HCT116 (cell line): ENCODE data around the gene GUSB. TPM values are rescaled to one million over a fixed set of nuclear protein-coding genes. Genes with fewer than 3 reads are reported as not detected.

Experiments
- ATAC-seq: fragments of 200-7000 bp; cut with Tn5 transposase; 2 replicates; pipeline ENCODE4 v1.9.1; 2020; ENCODE audit warnings: mild to moderate bottlenecking, moderate library complexity
- BruUV-seq: library from RNA; stranded (reverse); fragments of 400-500 nt; replicated peaks from 2 replicates; lab custom pipeline; 2021; lab: Mats Ljungman, UMichigan
- CTCF ChIA-PET: fragments of 300-600 bp; sonication (Branson Sonifier 250); formaldehyde crosslinking; loops from one replicate; lab custom pipeline; 2021; ENCODE audit warnings: antibody characterized with exemption; lab: Charles Lee
- POLR2A ChIA-PET: fragments of 300-600, 350-600 bp; sonication (Branson Sonifier 250); formaldehyde crosslinking; loops from one replicate; lab custom pipeline; 2021; ENCODE audit warnings: antibody characterized with exemption; lab: Charles Lee
- RAD21 ChIA-PET, 2 experiments: fragments of 300-600 bp; sonication (Branson Sonifier 250); formaldehyde crosslinking; loops; one replicate each; lab custom pipeline; 2023; ENCODE audit warnings: low total read pairs in 2 of 2; ENCODE audit not compliant: uncharacterized antibody in 2 of 2, unreplicated experiment in 2 of 2, low non-redundant PET in 1 of 2; lab: Charles Lee
- DNase-seq: peaks from one replicate; pipeline ENCODE4 v3.0.0-alpha.2; 2010; ENCODE audit warnings: low read depth, low spot score
- H2AFZ ChIP-seq: fragments of 200-600 bp; shearing (Covaris generic), sonication (generic); 2 replicates; pipeline ENCODE4 v1.6.1; 2017; ENCODE audit warnings: low read depth, mixed run types, mixed read lengths, antibody characterized with exemption, low read length; ENCODE audit not compliant: poor library complexity, severe bottlenecking
- H3K27ac ChIP-seq: 2 replicates; pipeline ENCODE4 v1.5.1; 2012; ENCODE audit warnings: low read depth, low read length
- H3K27me3 ChIP-seq: fragments of 200-600 bp; sonication (generic); 2 replicates; pipeline ENCODE4 v1.6.1; 2016; ENCODE audit warnings: mixed run types, low read length, mixed read lengths; ENCODE audit not compliant: insufficient read depth
- H3K36me3 ChIP-seq, 2 experiments: fragments of 200-500 bp in 1 of 2; fragments of 200-600 bp in 1 of 2; sonication (Bioruptor generic) in 1 of 2; sonication (generic) in 1 of 2; 2 replicates each; pipeline versions ENCODE4 v1.5.1 to v1.6.1; 2014 to 2016; ENCODE audit warnings: low read length in 2 of 2, inconsistent platforms in 1 of 2, mixed read lengths in 1 of 2, mixed run types in 1 of 2; ENCODE audit not compliant: insufficient read depth in 2 of 2, control insufficient read depth in 1 of 2
- H3K4me1 ChIP-seq, 2 experiments: fragments of 200-600 bp in 1 of 2; sonication (generic) in 1 of 2; 2 replicates each; pipeline versions ENCODE4 v1.5.1 to v1.6.1; 2012 to 2017; ENCODE audit warnings: low read length in 2 of 2, inconsistent platforms in 1 of 2, mild to moderate bottlenecking in 1 of 2, mixed read lengths in 1 of 2, mixed run types in 1 of 2, moderate library complexity in 1 of 2; ENCODE audit not compliant: insufficient read depth in 2 of 2, control insufficient read depth in 1 of 2
- H3K4me2 ChIP-seq: fragments of 200-600 bp; sonication (generic); 2 replicates; pipeline ENCODE4 v1.6.1; 2017; ENCODE audit warnings: mixed run types, low read length, mixed read lengths
- H3K4me3 ChIP-seq, 2 experiments: fragments of 200-600 bp in 1 of 2; sonication (generic) in 1 of 2; replicated peaks in 1 of 2; 2 replicates each; pipeline ENCODE4 v1.5.1; 2011 to 2016; ENCODE audit warnings: low read length in 2 of 2, control low read depth in 1 of 2, low read depth in 1 of 2, mild to moderate bottlenecking in 1 of 2, mixed read lengths in 1 of 2, mixed run types in 1 of 2
- H3K79me2 ChIP-seq: fragments of 200-600 bp; sonication (generic); 2 replicates; pipeline ENCODE4 v1.6.1; 2017; ENCODE audit warnings: mild to moderate bottlenecking, mixed run types, low read length, moderate library complexity, mixed read lengths; ENCODE audit not compliant: insufficient read depth
- H3K9ac ChIP-seq: fragments of 200-600 bp; sonication (generic); 2 replicates; pipeline ENCODE4 v1.6.1; 2016; ENCODE audit warnings: low read length, mixed read lengths
- H3K9me2 ChIP-seq: fragments of 200-600 bp; sonication (generic), shearing (Covaris generic); 2 replicates; pipeline ENCODE4 v1.6.1; 2017; ENCODE audit warnings: mixed run types, mild to moderate bottlenecking, moderate library complexity; ENCODE audit not compliant: insufficient read depth
- H3K9me3 ChIP-seq, 2 experiments: fragments of 200-500 bp in 1 of 2; fragments of 200-600 bp in 1 of 2; sonication (Bioruptor generic) in 1 of 2; sonication (generic) in 1 of 2; 2 replicates each; pipeline ENCODE4 v1.6.1; 2014 to 2017; ENCODE audit warnings: low read length in 2 of 2, mixed read lengths in 2 of 2, inconsistent platforms in 1 of 2, low read depth in 1 of 2, mild to moderate bottlenecking in 1 of 2, mixed run types in 1 of 2, moderate library complexity in 1 of 2; ENCODE audit not compliant: control insufficient read depth in 1 of 2, insufficient read depth in 1 of 2
- H4K20me1 ChIP-seq: fragments of 200-600 bp; sonication (generic), shearing (Covaris generic); 2 replicates; pipeline ENCODE4 v1.6.1; 2017; ENCODE audit warnings: mixed run types, mild to moderate bottlenecking, moderate library complexity; ENCODE audit not compliant: insufficient read depth
- CEBPB ChIP-seq: IDR thresholded peaks from 2 replicates; pipeline ENCODE4 v1.6.1; 2012; ENCODE audit warnings: low read depth
- CTCF ChIP-seq, 3 experiments: fragments of 200-600 bp in 1 of 3; sonication (generic) in 1 of 3; IDR thresholded peaks in 2 of 3; conservative IDR thresholded peaks in 1 of 3; 2 replicates each; pipeline ENCODE4 v1.5.1; 2012 to 2017; ENCODE audit warnings: low read depth in 2 of 3, low read length in 2 of 3, antibody characterized with exemption in 1 of 3, borderline replicate concordance in 1 of 3, control low read depth in 1 of 3, mild to moderate bottlenecking in 1 of 3, mixed read lengths in 1 of 3, mixed run types in 1 of 3, moderate library complexity in 1 of 3; ENCODE audit not compliant: insufficient read depth in 1 of 3
- EGR1 ChIP-seq: IDR thresholded peaks from 2 replicates; pipeline ENCODE4 v1.6.1; 2012; ENCODE audit warnings: low read depth
- EZH2 ChIP-seq: fragments of 200-600 bp; sonication (generic); IDR thresholded peaks from 2 replicates; pipeline ENCODE4 v1.6.1; 2017; ENCODE audit warnings: antibody characterized with exemption, mixed run types
- FOSL1 ChIP-seq: IDR thresholded peaks from 2 replicates; pipeline ENCODE4 v1.6.1; 2012; ENCODE audit warnings: low read depth
- MAX ChIP-seq: IDR thresholded peaks from 2 replicates; pipeline ENCODE4 v1.6.1; 2012
- POLR2A ChIP-seq: IDR thresholded peaks from 2 replicates; pipeline ENCODE4 v1.7.0; 2011; ENCODE audit warnings: borderline replicate concordance; ENCODE audit not compliant: insufficient read depth, insufficient read length; ENCODE audit errors: extremely low read depth
- POLR2AphosphoS5 ChIP-seq: IDR thresholded peaks from 2 replicates; pipeline ENCODE4 v1.6.1; 2011; ENCODE audit warnings: mild to moderate bottlenecking, low read depth, low read length, moderate library complexity
- REST ChIP-seq: IDR thresholded peaks from 2 replicates; pipeline ENCODE4 v1.6.1; 2012; ENCODE audit warnings: low read depth
- SP1 ChIP-seq: IDR thresholded peaks from 2 replicates; pipeline ENCODE4 v1.6.1; 2012; ENCODE audit warnings: low read depth
- SRF ChIP-seq: IDR thresholded peaks from 2 replicates; pipeline ENCODE4 v1.6.1; 2012; ENCODE audit warnings: low read depth
- TCF7L2 ChIP-seq: IDR thresholded peaks from 2 replicates; pipeline ENCODE4 v1.7.0; 2011; ENCODE audit warnings: borderline replicate concordance, inconsistent platforms; ENCODE audit not compliant: insufficient read depth, insufficient read length; ENCODE audit errors: extremely low read depth
- YY1 ChIP-seq: IDR thresholded peaks from 2 replicates; pipeline ENCODE4 v1.6.1; 2011; ENCODE audit warnings: low read length, low read depth, moderate library complexity, mild to moderate bottlenecking; ENCODE audit not compliant: insufficient replicate concordance; ENCODE audit errors: extremely low read depth
- intact Hi-C: fragments of 100-400 bp; cut with micrococcal nuclease; formaldehyde crosslinking; loops from 2 replicates; pipeline ENCODE4 v1.10.0; 2022
- total RNA-seq: library from RNA; stranded (reverse); gene quantifications from one replicate; pipeline ENCODE4 v1.2.1, GENCODE V29; 2021; ENCODE audit not compliant: unreplicated experiment

Gene GUSB
- total RNA-seq, 1 experiment from 2014 or later = 31.5 TPM

GRCh38 chr7:65989694-65990080 is 7.7 kb upstream of the GUSB start:
- Histone ChIP-seq H3K79me2 (no peaks in the 10 kb centered on the region), H3K9ac (no peak overlapping the region), H3K27me3 (no peaks in the 10 kb centered on the region), H3K4me2 (no peak overlapping the region), H4K20me1 (no peaks in the 10 kb centered on the region), H3K9me3 (no peaks in the 10 kb centered on the region), H3K36me3 (no peaks in the 10 kb centered on the region), H3K9me2 (no peaks in the 10 kb centered on the region), H3K4me3 (no peak overlapping the region), H3K27ac (no peak overlapping the region), H3K4me1 (no peaks in the 10 kb centered on the region), H2AFZ (no peak overlapping the region)
- ChIA-PET RAD21 (no interaction called here), POLR2A (no interaction called here), CTCF (no interaction called here)
- BruUV-seq = no TSS peak
- DNase-seq (no peak), ATAC-seq (no peak)
- intact Hi-C loops = no loop called here
- TF ChIP-seq SP1 = no peak
- no peak for TF ChIP-seq POLR2A
- no peak for TF ChIP-seq SRF
- TF ChIP-seq EGR1 = no peak
- TF ChIP-seq TCF7L2 = no peak
- no peak for TF ChIP-seq FOSL1
- no peak for TF ChIP-seq CEBPB
- no peak for TF ChIP-seq MAX
- TF ChIP-seq EZH2 = no peak
- TF ChIP-seq CTCF (IDR thresholded peaks at IDR 0.05 in 2 of 3, conservative IDR thresholded peaks at IDR 0.05 in 1 of 3; ENCODE audit: borderline replicate concordance in 1 of 3, insufficient read depth in 1 of 3, low read depth in 2 of 3, low read length in 2 of 3) = no peak
- no peak for TF ChIP-seq POLR2AphosphoS5
- no peak for TF ChIP-seq REST
- TF ChIP-seq YY1 = no peak
